Smooth muscle cell (in vitro differentiated cells): ENCODE measurements around the gene APOD. TPM values are rescaled to one million over a fixed set of nuclear protein-coding genes. Genes with fewer than 3 reads are reported as not detected.
"Not testable (repeated sequence)": the region's sequence is repeated elsewhere in the genome, so short reads cannot be mapped to it uniquely, and the experiment has no call there.

Experiments used
- DNase-seq: peaks from one replicate; lab custom pipeline; 2025; ENCODE audit not compliant: unreplicated experiment; lab: John Stamatoyannopoulos, UW
- H2AFZ ChIP-seq: fragments of 200-600 bp; sonication (generic); 2 replicates; pipeline ENCODE4 v1.6.0; 2016; ENCODE audit warnings: antibody characterized with exemption, low read depth, mild to moderate bottlenecking
- H3F3A ChIP-seq: fragments of 200-600 bp; sonication (generic); 2 replicates; pipeline ENCODE4 v1.6.0; 2017; ENCODE audit warnings: antibody characterized with exemption, low read depth
- H3K27ac ChIP-seq: fragments of 200-600 bp; sonication (generic); 2 replicates; pipeline ENCODE4 v1.5.1; 2016; ENCODE audit warnings: low read depth, mild to moderate bottlenecking
- H3K27me3 ChIP-seq: fragments of 200-600 bp; sonication (generic); 2 replicates; pipeline ENCODE4 v1.6.1; 2016; ENCODE audit warnings: low read depth, mild to moderate bottlenecking
- H3K36me3 ChIP-seq: fragments of 200-600 bp; sonication (generic); 2 replicates; pipeline ENCODE4 v1.5.1; 2016; ENCODE audit warnings: low read depth
- H3K4me1 ChIP-seq: fragments of 200-600 bp; sonication (generic); 2 replicates; pipeline ENCODE4 v1.5.1; 2016; ENCODE audit warnings: low read depth
- H3K4me2 ChIP-seq: fragments of 200-600 bp; sonication (generic); 2 replicates; pipeline ENCODE4 v1.6.0; 2016; ENCODE audit warnings: mild to moderate bottlenecking
- H3K4me3 ChIP-seq: fragments of 200-600 bp; sonication (generic); 2 replicates; pipeline ENCODE4 v1.5.1; 2016; ENCODE audit warnings: mild to moderate bottlenecking
- H3K79me2 ChIP-seq: fragments of 200-600 bp; sonication (generic); 2 replicates; pipeline ENCODE4 v1.6.0; 2016; ENCODE audit warnings: low read depth, mild to moderate bottlenecking
- H3K9ac ChIP-seq: fragments of 200-600 bp; sonication (generic); 2 replicates; pipeline ENCODE4 v1.6.0; 2016; ENCODE audit warnings: low read depth
- H3K9me3 ChIP-seq: fragments of 200-600 bp; sonication (generic); replicated peaks from 2 replicates; pipeline ENCODE4 v1.5.1; 2016; ENCODE audit warnings: low read depth
- H4K20me1 ChIP-seq: fragments of 200-600 bp; sonication (generic); 2 replicates; pipeline ENCODE4 v1.6.0; 2016; ENCODE audit warnings: low read depth
- WGBS: methylation state at CpG from one replicate; pipeline ENCODE4 v1.1.7; 2016; ENCODE audit warnings: low lambda C conversion rate; 5-methylcytosine and 5-hydroxymethylcytosine counted together
- polyA plus RNA-seq: library from polyadenylated mRNA; unstranded; fragments of >200 nt; fragmentation: Nextera tagmentation; extraction: Ambion mirVana; gene quantifications from 2 replicates; pipeline ENCODE4 v1.2.1, GENCODE V29; 2016
- total RNA-seq: library from RNA; depleted of rRNA; stranded (reverse); fragments of >200 nt; gene quantifications from 2 replicates; pipeline ENCODE4 v1.2.3, GENCODE V29; 2014

APOD gene
- total and polyA plus RNA-seq, 2 experiments from 2014 or later = 0.39 to 2.2 TPM

DNA sequence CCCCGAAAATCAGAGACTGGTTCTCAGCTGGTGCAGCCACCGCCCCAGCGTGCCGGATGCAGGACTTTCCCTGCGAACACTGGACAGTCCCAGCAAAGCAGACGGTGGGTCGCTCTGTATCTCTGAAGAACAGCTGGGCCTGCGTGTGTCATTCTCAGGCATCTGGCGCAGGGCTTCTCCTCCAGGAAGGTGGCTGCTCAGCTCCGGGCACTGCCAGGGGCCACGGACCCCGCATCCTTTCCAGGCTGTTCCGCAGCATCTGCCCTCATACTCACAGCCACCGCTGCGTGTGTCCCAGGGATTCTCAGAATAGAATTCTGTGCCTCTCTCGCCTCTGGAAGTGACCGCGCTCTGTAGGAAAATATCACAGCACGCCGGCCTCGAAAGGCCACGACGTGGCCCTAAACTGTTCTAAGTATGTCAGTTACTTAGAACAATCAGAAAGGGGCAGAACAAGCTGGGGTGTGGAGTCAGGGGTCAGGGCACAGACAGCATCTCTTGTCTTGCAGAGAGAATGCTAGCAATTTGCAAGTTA lies 44.7 kb upstream of the APOD start:
- not testable (repeated sequence) for H3K9ac ChIP-seq

DNA sequence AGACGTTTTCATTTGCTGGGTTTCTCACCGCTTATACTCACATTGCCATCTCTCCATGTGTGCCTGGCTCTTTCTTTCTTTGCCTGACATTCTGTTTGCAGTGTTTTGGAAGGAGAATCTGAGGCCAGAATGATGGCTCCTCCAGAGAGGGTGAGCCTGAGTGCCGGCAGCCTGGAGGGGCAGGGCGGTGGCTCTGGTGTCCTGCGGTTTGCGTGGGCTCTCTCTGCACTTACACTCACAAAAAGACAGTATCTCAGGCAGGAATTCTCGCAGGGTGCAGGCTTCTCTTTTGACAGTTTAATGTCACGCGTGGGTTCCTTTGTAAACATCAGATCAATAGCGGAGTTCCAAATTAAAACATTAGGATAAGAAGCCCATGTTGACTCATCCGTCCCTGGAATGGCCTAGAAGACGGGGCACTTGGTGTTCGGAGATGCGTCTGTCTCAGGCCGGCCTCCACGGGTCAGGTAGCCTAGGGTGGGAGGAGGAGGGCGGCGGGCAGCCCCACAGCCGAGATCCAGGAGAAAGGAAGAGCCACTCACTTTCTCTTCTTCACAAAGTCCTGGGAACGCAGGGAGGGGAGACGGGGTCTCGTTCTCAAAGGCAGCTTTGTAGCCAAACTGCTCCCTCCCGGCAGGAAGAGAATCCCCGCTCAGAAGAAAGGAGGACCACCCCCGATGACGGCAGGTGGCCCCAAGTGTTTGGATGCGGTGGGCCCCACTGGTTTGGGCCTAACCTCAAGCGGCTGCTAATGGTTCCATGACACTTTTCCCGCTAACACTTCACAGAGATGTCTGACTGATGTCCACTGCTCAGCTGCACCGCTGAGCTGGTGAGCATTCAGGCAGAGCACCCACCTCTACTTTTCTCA lies 44.0 kb upstream of the APOD start:
- 63% methylated on average over 28 of the region's 30 CpGs for WGBS
- H3K4me2 ChIP-seq, H3K27me3 ChIP-seq, H3K4me3 ChIP-seq, H3K79me2 ChIP-seq, H3K27ac ChIP-seq, H2AFZ ChIP-seq, H3K9ac ChIP-seq, H3K4me1 ChIP-seq, H3K9me3 ChIP-seq, DNase-seq, H3K36me3 ChIP-seq, H4K20me1 ChIP-seq, H3F3A ChIP-seq: not testable (repeated sequence)

More for the DNA sequence above, 44.7 kb upstream of the APOD start:
- not testable (repeated sequence) for H4K20me1 ChIP-seq, H3K27me3 ChIP-seq, H3K4me2 ChIP-seq, H2AFZ ChIP-seq, H3K36me3 ChIP-seq, H3K4me3 ChIP-seq, H3F3A ChIP-seq, H3K4me1 ChIP-seq, H3K27ac ChIP-seq, DNase-seq, H3K79me2 ChIP-seq, H3K9me3 ChIP-seq
- WGBS = 92% methylated on average over 23 of the region's 23 CpGs

DNA sequence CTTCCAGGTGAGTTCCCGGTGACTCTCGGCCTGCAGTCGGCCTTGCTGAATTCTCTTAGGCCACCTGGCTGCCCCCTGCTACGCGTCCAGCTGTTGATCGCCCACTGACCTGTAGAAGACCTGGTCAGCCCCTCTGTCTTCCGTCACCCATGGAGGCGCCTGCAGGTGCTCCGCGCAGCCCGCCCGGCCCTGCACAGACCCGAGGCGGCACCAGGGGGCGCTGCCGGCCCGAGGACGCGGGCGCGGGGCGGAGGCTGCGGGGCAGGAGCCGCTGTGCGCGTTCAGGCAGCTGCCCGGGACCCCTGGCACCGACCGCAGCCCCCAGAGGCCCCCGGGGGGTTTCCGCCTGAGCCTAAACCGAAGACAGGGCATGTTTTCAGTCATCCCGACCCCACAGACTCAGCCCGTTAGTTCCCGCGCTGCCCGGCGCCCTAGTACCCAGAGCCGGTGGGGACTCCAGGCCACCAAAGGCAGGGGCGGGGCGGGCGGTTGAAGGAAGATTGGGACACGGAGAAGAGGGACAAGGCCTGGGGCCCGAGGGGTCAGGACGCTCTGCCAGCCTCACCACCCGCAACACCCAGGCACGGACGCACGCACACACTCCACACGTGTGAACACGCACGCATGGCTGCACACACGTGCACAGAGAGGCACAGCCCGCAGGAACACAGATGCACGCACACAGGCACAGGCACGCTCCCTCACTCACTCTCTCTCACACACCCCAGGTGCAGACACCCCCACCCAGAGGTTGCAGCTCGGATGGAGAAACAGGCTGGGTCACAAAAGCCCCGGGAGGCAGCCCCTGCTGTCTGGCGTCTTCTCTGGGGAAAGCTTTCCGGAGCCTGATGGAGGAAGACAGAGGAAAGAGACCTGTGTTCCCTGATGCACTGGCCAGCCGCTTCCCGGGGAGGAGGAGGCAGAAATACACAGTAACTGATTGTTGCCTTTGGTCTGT lies 41.1 kb upstream of the APOD start:
- 55% methylated on average over 13 of the region's 62 CpGs for WGBS
- H4K20me1 ChIP-seq, H3K27me3 ChIP-seq, DNase-seq, H3F3A ChIP-seq, H3K27ac ChIP-seq, H3K9ac ChIP-seq, H3K79me2 ChIP-seq, H2AFZ ChIP-seq, H3K4me2 ChIP-seq, H3K4me1 ChIP-seq, H3K36me3 ChIP-seq, H3K4me3 ChIP-seq, H3K9me3 ChIP-seq: not testable (repeated sequence)

DNA sequence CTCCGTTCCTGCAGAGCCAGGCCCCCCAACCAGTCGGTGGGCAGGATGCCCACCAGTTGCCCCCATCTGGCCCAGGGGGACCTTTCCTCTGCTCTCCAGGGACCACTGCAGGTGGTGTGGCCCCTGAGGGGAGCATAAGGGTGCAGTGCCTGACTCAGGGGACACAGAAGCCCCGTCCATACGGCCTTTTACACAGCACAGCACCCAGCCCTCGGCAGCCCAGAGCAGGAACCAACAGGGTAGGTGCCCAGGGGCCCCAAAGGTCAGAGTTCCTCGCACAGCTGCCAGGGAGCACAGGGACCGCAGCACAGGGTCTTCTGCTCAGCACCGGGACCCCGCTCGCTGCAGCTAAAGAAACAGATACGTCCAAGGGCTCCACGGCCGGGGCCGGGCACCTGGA lies 40.4 kb upstream of the APOD start:
- not testable (repeated sequence) for H3K27ac ChIP-seq, H3K9ac ChIP-seq, H3K36me3 ChIP-seq, H3K79me2 ChIP-seq, H3K4me3 ChIP-seq, DNase-seq, H3F3A ChIP-seq, H4K20me1 ChIP-seq, H2AFZ ChIP-seq, H3K4me2 ChIP-seq, H3K27me3 ChIP-seq, H3K4me1 ChIP-seq, H3K9me3 ChIP-seq
- WGBS = no CpG with 5 or more reads among the region's 14 CpGs

DNA sequence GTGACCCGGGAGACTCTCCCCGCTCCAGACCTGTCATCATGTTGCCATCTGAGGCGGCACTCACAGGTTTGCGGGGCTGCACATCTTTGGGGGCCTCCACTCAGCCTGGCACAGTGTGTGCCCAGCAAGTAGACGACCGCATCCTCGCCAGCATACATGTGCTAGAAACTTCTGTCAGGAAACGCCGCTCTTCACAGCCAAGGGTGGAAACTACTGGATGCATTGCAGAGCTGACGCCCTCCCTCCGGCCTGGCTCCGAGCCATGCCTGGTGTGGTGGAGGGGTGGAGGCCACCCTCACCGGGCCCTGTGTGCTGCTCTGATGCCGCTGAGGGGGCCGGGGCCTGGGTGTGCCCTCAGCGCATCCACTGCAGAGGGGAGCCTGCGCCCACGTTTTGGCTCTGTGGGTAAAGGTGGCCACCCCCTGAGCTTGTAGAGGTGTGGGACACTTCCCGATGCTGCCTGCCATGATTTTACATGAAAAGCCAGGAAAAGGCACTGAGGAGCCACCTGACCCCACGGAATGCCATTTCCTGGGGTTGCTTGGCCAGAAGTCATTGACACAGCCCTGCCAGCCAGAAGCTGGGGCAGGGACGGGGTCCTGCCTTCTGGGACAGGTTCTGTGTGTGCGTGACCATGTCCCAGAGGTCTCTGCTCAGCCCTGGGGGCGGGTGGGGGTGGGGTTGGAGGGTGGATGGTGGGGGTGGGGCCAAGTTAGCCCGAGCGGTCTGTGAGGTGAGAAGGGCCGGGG lies 39.7 kb upstream of the APOD start:
- not testable (repeated sequence) for DNase-seq

DNA sequence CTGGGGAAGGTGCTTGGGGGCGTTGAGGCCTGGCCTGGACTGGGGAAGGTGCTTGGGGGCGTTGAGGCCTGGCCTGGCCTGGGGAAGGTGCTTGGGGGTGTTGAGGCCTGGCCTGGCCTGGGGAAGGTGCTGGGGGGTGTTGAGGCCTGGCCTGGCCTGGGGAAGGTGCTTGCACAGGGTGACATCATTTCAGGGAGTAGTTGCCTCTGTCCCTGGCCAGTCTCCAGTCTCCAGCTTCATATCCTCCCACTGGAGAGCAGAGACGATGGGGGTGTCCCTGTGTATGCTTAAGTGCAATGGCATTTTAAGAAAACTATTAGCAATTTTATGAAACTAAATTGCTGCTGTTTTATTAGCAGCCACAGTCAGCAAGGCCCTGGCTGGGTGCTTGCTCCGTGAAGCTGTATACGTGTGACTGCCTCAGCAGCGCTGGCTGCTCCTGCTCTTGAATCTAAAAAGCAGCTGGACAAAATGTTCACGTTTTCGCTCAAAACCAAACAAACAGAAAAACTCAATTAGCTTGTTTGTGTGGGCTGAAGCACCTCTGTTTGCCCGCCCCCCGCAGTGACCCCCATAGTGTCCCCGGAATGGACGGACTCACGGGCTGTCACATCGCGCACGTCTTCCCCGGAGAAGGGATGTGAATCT lies 38.9 kb upstream of the APOD start:
- not testable (repeated sequence) for DNase-seq, H4K20me1 ChIP-seq, H3K9ac ChIP-seq, H3K4me2 ChIP-seq, H3K27ac ChIP-seq, H3K27me3 ChIP-seq, H3K36me3 ChIP-seq, H3K9me3 ChIP-seq, H3K4me1 ChIP-seq, H3K79me2 ChIP-seq, H3K4me3 ChIP-seq, H2AFZ ChIP-seq, H3F3A ChIP-seq
- WGBS = 92% methylated on average over 17 of the region's 17 CpGs

More for the DNA sequence above, 39.7 kb upstream of the APOD start:
- not testable (repeated sequence) for H3K4me2 ChIP-seq, H4K20me1 ChIP-seq, H3K4me3 ChIP-seq, H3K4me1 ChIP-seq, H3K9ac ChIP-seq, H3K9me3 ChIP-seq, H3F3A ChIP-seq, H3K27ac ChIP-seq, H2AFZ ChIP-seq, H3K79me2 ChIP-seq, H3K27me3 ChIP-seq, H3K36me3 ChIP-seq
- 83% methylated on average over 15 of the region's 26 CpGs for WGBS

DNA sequence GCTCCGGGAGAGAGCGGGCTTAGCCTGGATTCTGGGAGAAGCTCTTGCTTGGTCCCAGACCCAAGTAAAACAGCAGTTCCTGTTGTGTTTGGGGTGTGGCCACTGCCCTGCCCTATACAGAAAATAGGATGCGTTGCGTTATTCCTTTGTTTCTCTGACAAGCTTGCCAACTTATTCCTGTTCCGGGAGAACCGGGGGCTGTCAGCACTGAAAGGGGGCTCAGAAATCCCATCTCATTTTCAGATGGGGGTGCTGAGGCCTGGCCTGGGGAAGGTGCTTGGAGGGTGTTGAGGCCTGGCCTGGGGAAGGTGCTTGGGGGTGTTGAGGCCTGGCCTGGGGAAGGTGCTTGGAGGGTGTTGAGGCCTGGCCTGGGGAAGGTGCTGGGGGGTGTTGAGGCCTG lies 38.3 kb upstream of the APOD start:
- DNase-seq, H3K4me1 ChIP-seq: not testable (repeated sequence)

More for the DNA sequence above, 38.3 kb upstream of the APOD start:
- not testable (repeated sequence) for H3K79me2 ChIP-seq, H3K9me3 ChIP-seq, H3K4me2 ChIP-seq, H4K20me1 ChIP-seq, H3K36me3 ChIP-seq, H3K9ac ChIP-seq, H3K4me3 ChIP-seq, H3F3A ChIP-seq, H2AFZ ChIP-seq, H3K27ac ChIP-seq, H3K27me3 ChIP-seq
- 83% methylated on average over 6 of the region's 6 CpGs for WGBS
